Uterus (tissue), 2 donors: ENCODE results near the gene CST3.
"Not testable (repeated sequence)": the region's sequence is repeated elsewhere in the genome, so short reads cannot be mapped to it uniquely, and the experiment has no call there.

Experiments used
- CTCF ChIP-seq, 4 experiments: fragments of 200-600 bp in 2 of 4; fragments of 450-650 bp in 2 of 4; sonication (generic) in 2 of 4; IDR thresholded peaks; one replicate each; pipeline ENCODE4 v1.5.1; 2016 to 2019; ENCODE audit warnings: antibody characterized with exemption in 4 of 4, mild to moderate bottlenecking in 2 of 4, moderate library complexity in 1 of 4
- POLR2A ChIP-seq, 2 donors: fragments of 450-650 bp; IDR thresholded peaks; one replicate each; pipeline ENCODE4 v1.6.1; 2016; ENCODE audit warnings: antibody characterized with exemption in 2 of 2, mild to moderate bottlenecking in 1 of 2, moderate library complexity in 1 of 2

DNA sequence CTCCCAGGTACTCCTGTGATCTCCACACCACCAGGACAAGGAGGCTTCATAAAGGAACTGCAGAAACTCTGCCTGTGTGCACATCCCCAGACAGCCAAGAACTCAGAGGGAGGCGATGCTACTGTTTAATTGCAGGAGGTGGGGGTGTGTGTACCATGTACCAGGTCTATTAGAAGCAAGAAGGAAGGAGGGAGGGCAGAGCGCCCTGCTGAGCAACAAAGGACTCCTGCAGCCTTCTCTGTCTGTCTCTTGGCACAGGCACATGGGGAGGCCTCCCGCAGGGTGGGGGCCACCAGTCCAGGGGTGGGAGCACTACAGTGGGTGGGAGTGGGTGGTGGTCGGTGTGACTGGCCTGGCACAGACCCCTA lies 47.8 kb upstream of the CST3 start:
- TF ChIP-seq CTCF, POLR2A (IDR thresholded peaks at IDR 0.05): not testable (repeated sequence)
